BE2C (cell line): ENCODE data around the gene TMEM80.

Source experiments
- DNase-seq: peaks from one replicate; pipeline ENCODE4 v3.0.0-alpha.2; 2020
- H3K27me3 ChIP-seq: fragments of 250-450 bp; sonication (Bioruptor Pico); 2 replicates; pipeline ENCODE4 v1.5.1; 2020; ENCODE audit warnings: mild to moderate bottlenecking
- H3K36me3 ChIP-seq: fragments of 250-450 bp; sonication (Bioruptor Pico); 2 replicates; pipeline ENCODE4 v1.5.1; 2020; ENCODE audit warnings: mild to moderate bottlenecking
- H3K4me1 ChIP-seq: fragments of 250-450 bp; sonication (Bioruptor Pico); 2 replicates; pipeline ENCODE4 v1.5.1; 2020
- H3K4me3 ChIP-seq: 2 replicates; pipeline ENCODE4 v1.5.1; 2011; ENCODE audit warnings: low read depth, low read length
- H3K9me3 ChIP-seq: fragments of 250-450 bp; sonication (Bioruptor Pico); 2 replicates; pipeline ENCODE4 v1.5.1; 2020
- CTCF ChIP-seq: IDR thresholded peaks from 2 replicates; pipeline ENCODE4 v1.5.1; 2012; ENCODE audit warnings: mild to moderate bottlenecking, low read depth, low read length

Gene TMEM80

GRCh38 chr11:705646-706438 lies 10.2 kb downstream of the TMEM80 start, which contains the start of gene EPS8L2:
TSS of gene EPS8L2 (plus strand) at chr11:706231. CDS start at chr11:709408, 3,177 bp downstream.
- Histone ChIP-seq H3K27me3 (peaks cover 4% of the 10 kb centered on the region; the same call in 1 of the 2 replicates), H3K4me1 (no peaks in the 10 kb centered on the region)

GRCh38 chr11:706439-706956 lies 10.9 kb downstream of the TMEM80 start:
- no peak for TF ChIP-seq CTCF
- DNase-seq, result no peak
- no peak overlapping the region for H3K4me3 ChIP-seq
- no peaks in the 10 kb centered on the region for H3K9me3 ChIP-seq
- no peaks in the 10 kb centered on the region for H3K36me3 ChIP-seq
- no peaks in the 10 kb centered on the region for H3K4me1 ChIP-seq
- peaks cover 4% of the 10 kb centered on the region; the same call in 1 of the 2 replicates for H3K27me3 ChIP-seq

More at GRCh38 chr11:705646-706438, 10.2 kb downstream of the TMEM80 start, which contains the start of gene EPS8L2:
- TF ChIP-seq CTCF, result no peak
- DNase-seq, result no peak
- H3K36me3 ChIP-seq, result no peaks in the 10 kb centered on the region
- H3K4me3 ChIP-seq, result no peak within 1 kb of the TSS
- no peaks in the 10 kb centered on the region for H3K9me3 ChIP-seq

GRCh38 chr11:706957-707816 lies 11.6 kb downstream of the TMEM80 start:
- H3K9me3 ChIP-seq, result no peaks in the 10 kb centered on the region
- peaks cover 4% of the 10 kb centered on the region; the same call in 1 of the 2 replicates for H3K27me3 ChIP-seq
- no peaks in the 10 kb centered on the region for H3K36me3 ChIP-seq
- no peak overlapping the region for H3K4me3 ChIP-seq
- no peak for TF ChIP-seq CTCF
- no peak for DNase-seq
- no peaks in the 10 kb centered on the region for H3K4me1 ChIP-seq

- H3K4me1 ChIP-seq, result no peaks in the 10 kb centered on the region
- H3K4me3 ChIP-seq, result no peak overlapping the region
- H3K9me3 ChIP-seq, result no peaks in the 10 kb centered on the region
- no peak for TF ChIP-seq CTCF
- H3K27me3 ChIP-seq, result peaks cover 4% of the 10 kb centered on the region; the same call in 1 of the 2 replicates
- DNase-seq, result no peak
- no peaks in the 10 kb centered on the region for H3K36me3 ChIP-seq
Measured at GRCh38 chr11:707817-708420, 12.3 kb downstream of the TMEM80 start.

- no peaks in the 10 kb centered on the region for H3K36me3 ChIP-seq
- peaks cover 4% of the 10 kb centered on the region; the same call in 1 of the 2 replicates for H3K27me3 ChIP-seq
- TF ChIP-seq CTCF, result no peak
- H3K4me1 ChIP-seq, result no peaks in the 10 kb centered on the region
- no peak overlapping the region for H3K4me3 ChIP-seq
- no peaks in the 10 kb centered on the region for H3K9me3 ChIP-seq
- no peak for DNase-seq
Measured at GRCh38 chr11:708511-708910, 12.9 kb downstream of the TMEM80 start.
